K562 (cell line): ENCODE data around the gene PPFIBP2.

ENCODE experiments used
- EP300 ChIP-seq: IDR thresholded peaks from 2 replicates; pipeline ENCODE4 v1.6.1; 2012; ENCODE audit warnings: low read length, improper control_type of control experiment
- JUND ChIP-seq, 2 experiments: IDR thresholded peaks; 2 replicates in 1 of 2; 3 replicates in 1 of 2; pipeline ENCODE4 v1.6.1; 2011; ENCODE audit warnings: borderline replicate concordance in 2 of 2, low read depth in 2 of 2, low read length in 2 of 2, improper control_type of control experiment in 1 of 2, missing biosample characterization in 1 of 2, missing genetic modification characterization in 1 of 2, missing genetic modification reagents in 1 of 2
- POLR2A ChIP-seq: fragments of 450-650 bp; conservative IDR thresholded peaks from 2 replicates; pipeline ENCODE4 v1.6.1; 2016

GRCh38 chr11:7599209-7599608 lies 85.4 kb downstream of the PPFIBP2 start:
- TF ChIP-seq JUND (IDR thresholded peaks at IDR 0.05; ENCODE audit: borderline replicate concordance, low read depth, low read length) (no peak), JUND (tag; IDR thresholded peaks at IDR 0.05; ENCODE audit: borderline replicate concordance, low read depth, low read length) (no peak), EP300 (no peak), POLR2A (no peak)
